HG02798 (cell line): Measurements from ENCODE around the gene RB1.

Experiments used
- ATAC-seq: cut with Tn5 transposase; IDR thresholded peaks from one replicate; pipeline ENCODE4 v1.9.1; 2021; ENCODE audit warnings: mild to moderate bottlenecking; ENCODE audit not compliant: unreplicated experiment, poor library complexity

Gene RB1

DNA sequence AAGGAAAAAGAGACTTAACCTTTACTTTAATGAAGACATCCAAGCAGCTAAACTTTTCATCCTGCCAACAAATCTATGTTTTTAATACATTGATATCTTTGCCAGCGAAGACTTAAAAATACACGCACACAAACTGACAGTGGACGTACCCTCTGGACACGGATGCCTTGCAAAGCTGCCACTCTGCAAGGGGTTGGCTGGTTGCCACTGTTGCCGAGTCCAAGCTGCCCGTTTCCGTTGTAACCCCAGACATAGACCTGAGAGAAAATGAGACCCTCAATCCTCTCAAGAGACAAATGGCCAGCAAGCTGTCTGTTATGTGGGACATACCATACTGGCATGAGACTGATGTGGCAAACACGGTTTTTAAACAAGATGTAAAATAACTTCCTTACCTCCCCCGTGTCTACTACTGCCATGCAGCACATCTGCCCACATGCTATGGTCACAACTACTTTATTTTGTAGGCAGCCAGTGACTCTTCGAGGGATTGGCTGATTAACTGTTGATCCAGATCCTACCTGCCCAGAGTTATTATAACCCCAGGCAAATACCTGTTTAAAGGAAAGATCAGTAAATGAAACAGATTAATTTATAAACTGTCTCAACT is 208.2 kb downstream of the RB1 start:
- no peak for ATAC-seq

DNA sequence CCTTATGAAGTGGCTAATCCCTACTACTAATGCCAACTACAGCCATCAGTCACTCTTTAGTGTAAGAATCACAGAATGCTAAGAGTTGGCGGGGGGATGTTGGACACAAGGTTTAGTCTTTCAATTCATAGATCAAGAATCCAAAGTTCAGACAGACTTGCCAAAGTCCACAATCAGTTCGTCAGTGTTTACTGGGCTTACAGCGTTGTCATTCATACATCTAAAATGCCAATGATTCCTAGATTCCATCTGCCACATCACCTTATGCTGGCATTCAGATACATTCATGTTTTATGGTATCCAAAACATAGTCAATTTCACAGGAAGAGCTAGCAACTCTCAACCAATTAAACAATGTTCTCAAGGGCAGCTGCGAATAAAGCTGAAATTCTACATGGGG is 211.2 kb downstream of the RB1 start:
- no peak for ATAC-seq

- no peak for ATAC-seq
Measured at GRCh38 chr13:48515732-48516131, 212.2 kb downstream of the RB1 start.

DNA sequence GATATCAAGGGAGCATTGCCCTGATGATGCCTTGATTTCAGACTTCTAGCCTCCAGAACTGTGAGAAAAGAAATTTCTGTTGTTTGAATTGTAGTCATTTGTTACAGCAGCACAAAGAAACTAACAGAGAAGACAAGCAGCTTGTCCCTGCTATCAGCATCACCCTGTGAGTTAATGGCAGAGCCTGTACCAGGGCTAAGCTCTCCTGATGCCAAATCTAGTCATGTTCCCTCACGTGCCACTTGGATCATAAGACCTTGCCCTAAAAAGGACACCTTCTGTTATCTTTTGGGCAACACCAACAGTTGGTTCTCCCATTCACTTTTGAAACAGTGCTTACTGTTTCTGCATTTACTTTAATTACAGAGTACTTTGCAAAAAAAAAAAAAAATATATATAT is 214.5 kb downstream of the RB1 start:
- no peak for ATAC-seq

DNA sequence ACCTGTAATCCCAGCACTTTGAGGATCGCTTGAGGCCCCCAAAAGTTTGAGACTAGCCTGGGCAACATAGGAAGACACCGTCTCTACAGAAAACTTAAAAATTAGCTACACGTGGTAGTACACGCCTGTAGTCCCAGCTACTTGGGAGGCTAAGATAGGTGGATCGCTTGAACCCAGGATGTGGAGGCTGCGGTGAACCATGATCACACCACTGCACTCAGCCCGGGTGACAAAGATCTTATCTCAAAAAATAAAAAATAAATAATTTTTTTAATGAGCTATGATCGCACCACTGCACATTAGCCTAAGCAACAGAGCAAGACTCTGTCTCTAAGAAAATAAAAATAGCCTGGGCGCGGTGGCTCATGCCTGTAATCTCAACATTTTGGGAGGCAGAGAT is 222.7 kb downstream of the RB1 start:
- ATAC-seq = no peak

- no peak for ATAC-seq
Measured at GRCh38 chr13:48527955-48528354, 224.4 kb downstream of the RB1 start.

DNA sequence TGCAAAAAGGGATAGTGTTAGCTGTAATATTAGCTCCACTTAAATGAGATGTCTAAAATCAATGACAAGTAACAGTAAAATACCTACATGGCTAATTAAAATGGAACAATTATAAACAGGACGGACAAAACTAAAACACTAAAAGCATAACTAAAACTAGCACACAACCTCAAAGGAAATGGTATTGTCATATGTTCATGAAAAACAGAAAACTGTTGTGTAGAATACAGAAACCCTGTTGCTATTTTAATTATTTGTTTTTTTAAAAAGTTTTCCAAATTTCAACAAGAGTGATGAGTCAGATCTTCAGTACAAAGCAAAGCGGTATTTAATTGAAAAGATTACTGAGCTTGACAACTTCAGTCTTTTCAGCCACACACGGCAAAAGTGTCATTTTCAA is 225.2 kb downstream of the RB1 start:
- no peak for ATAC-seq

DNA sequence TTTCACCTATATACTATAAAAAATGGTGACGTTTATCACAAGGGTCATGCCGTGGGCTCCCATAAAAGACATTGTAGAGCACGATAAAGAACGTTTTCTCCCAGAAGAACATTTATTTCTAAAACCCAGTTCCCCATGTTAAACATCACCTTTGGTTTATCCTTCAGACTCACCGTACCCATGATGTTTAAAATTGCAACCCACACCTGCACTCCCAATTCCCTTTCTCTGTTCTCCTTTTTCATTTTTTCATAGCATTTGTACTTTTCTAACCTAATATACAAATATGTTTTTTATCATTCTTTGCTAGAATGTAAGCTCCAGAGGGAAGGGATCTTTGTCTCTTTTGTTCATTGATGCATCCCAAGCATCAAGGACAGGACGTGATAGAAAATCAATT is 227.3 kb downstream of the RB1 start:
- ATAC-seq = no peak
